NCI-H748 (cell line): ENCODE measurements around the gene KCTD5.
"Not testable (repeated sequence)": the region's sequence is repeated elsewhere in the genome, so short reads cannot be mapped to it uniquely, and the experiment has no call there.

Source experiments
- DNase-seq: peaks from one replicate; lab custom pipeline; 2025; ENCODE audit not compliant: unreplicated experiment; lab: John Stamatoyannopoulos, UW

The KCTD5 gene

GRCh38 chr16:2696601-2697250, 14.4 kb downstream of the KCTD5 start:
- DNase-seq = not testable (repeated sequence)

GRCh38 chr16:2697401-2697948, 15.2 kb downstream of the KCTD5 start:
- no peak for DNase-seq

- no peak for DNase-seq
These were observed 16.0 kb downstream of the KCTD5 start for GRCh38 chr16:2698103-2698870.

DNA sequence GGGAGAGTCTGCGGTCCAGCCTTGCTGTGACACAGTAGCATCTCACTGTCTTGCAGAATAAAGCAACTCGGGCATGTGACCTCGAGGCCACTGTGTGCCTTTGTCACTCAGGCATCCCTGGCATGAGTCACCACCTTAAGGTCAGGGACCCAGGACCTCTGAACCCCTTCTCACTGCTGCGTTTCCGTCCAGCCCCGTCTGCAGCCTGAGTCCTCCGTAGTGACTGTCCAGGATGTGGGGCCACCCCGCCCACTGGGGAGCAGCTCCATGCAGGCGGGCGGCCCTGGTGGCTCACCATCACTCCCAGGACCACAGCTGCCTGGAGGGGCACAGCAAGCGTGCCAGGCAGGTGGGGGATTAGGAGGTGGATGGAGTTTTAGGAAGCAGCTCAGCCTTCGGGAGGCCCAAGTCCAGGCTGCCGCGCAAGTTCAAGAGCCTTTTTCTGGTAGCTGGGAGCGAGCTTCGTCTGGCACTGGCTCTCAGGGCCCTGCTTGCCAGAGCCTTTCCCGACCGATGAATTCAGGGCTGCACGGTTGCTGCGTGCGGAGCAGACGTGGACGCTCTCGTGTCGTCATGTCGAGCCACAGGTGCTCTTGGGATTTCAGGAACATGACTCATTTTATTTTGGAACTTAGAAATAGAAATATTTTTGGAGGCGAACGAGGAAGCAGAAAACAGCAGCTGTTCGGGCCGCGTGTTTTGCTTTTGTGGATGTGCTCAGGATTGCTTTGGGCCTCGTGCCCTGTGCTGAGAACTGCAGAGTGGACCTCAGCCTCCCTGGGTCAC, 16.8 kb downstream of the KCTD5 start:
- DNase-seq = no peak

DNA sequence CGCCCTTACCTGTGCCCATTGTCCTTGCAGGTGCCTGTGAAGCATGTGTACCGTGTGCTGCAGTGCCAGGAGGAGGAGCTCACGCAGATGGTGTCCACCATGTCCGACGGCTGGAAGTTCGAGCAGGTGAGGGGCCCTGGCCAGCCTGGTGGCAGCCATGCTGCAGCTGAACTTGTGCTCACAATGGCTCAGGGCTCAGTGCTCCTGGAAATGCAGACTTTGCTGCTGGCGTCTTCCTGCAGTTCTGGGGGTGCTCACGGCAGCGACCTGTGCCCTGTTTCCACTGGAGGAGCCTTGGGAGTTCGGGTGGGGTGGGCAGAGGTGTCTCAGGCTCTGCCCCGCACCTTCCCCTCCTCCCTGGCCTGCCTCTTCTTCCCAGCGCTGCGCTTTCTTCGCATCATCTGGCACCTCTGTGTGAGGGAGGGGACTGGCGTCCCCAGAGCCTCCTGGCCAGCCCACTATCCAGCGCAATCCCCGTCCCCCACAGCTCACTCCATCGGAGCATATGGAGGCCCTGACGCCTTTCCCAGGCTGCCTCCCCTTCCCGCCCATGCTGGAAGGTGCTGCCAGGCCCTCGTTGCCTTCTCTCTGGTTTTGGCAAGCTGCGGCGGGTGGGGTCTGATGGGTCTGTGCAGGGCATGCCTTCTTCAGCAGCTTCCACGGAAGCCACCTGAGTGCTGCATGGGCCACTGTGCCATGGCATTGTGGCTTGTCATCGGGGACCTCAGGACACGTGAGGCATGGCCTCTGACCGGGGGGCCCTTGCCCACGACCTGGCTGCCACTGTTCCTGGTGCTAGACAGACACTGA, 17.7 kb downstream of the KCTD5 start:
- DNase-seq = no peak

DNA sequence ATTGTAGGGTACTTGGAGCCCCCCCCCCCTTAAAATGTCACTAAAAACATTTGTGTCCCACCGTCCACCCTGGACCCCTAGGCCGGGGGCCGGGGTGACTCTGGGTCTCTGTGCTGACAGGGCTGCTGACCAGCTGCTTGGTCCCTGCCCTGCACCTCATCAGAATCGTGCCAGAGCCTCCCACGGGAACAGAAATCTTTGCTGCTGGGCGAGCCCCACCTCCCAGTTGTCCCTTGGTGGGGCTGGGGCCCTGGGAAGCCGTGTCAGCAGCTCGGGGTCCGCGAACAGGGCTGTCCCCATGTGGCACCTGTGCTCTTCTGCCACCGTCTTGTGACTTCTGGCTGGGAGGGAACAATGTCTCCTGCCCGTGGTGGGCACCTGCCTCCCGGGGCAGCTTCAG, 18.5 kb downstream of the KCTD5 start:
- DNase-seq = no peak

DNA sequence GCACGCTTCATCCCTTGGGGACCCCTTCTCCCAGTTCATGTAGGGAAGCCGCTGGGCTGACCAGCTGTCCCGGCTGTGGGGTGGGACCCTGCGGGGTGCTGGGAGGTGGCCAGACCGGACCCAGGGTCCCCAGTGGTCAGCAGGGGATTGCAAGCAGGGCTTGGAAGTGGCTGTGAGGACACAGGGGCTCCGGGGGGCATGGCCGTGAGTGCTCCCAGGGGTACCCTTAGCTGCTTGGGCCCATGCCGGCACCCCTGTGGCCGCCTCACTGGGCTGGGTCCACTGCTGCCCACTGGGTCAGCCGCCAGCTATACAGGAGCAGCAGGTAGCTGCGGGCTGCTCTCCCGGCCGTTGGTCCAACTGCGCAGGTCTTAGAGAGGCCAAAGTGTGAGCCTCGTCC, 18.9 kb downstream of the KCTD5 start:
- no peak for DNase-seq

GRCh38 chr16:2701713-2702437, 19.6 kb downstream of the KCTD5 start:
- no peak for DNase-seq

GRCh38 chr16:2702438-2702825, 20.1 kb downstream of the KCTD5 start:
- no peak for DNase-seq

GRCh38 chr16:2702871-2703745, 20.8 kb downstream of the KCTD5 start:
- DNase-seq = no peak

GRCh38 chr16:2704166-2704982, 22.1 kb downstream of the KCTD5 start:
- DNase-seq = no peak

- no peak for DNase-seq
These were observed 22.6 kb downstream of the KCTD5 start for GRCh38 chr16:2704983-2705275.

GRCh38 chr16:2705351-2705750, 23.0 kb downstream of the KCTD5 start:
- DNase-seq = no peak

DNA sequence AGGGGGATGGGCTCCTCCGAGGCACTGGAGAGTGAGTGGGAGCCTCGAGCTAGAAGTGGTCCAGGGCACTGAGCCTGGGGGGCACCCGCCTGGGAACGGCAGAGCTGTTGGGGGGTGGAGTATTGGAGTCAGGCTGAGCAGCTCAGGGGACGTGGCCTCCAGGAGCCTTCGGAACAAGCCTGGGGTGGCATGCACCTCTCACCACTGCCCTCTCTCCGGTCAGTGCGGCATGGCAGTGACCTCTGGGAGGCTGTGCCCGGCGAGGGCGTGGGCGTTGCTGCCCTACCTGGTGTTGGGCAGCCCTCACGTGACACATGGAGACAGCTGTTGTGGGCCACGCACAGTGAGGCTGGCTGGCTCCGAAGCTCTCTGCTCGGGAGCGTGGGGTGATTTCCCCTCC, 23.8 kb downstream of the KCTD5 start:
- no peak for DNase-seq

DNA sequence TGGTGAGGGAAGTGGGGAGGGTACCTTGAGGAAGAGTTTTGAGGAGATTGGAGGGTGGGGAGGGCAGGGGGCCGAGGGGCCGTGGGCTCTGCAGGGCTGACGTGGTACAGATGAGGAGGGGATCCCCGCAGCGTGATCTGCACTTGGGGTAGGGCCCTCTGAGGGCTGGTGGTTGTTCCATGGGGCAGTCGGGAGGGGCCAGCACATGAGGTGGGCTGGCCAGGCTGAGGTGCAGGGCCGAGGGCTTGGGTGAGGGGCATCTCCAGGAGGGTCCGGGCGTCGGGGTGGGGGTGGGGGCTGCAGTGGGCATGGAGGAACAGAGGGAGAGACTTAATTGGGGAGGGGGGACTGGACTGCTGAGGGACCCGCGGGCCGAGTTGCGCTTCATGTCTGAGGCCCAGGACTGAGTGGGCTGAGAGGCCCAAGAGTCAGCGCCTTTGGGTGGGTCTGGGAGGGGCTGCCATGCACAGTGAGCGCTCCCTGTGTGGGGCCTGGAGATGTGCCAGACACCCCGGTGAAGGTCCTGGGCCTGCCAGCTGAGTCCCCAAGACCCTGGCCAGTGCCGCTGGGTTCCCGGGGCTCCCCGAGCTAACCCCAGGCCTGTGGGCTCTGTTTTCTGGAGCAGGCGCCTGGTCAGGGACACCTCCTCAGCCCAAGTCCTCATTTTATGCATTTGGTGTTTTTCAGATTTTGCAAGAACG, 24.4 kb downstream of the KCTD5 start:
- no peak for DNase-seq

DNA sequence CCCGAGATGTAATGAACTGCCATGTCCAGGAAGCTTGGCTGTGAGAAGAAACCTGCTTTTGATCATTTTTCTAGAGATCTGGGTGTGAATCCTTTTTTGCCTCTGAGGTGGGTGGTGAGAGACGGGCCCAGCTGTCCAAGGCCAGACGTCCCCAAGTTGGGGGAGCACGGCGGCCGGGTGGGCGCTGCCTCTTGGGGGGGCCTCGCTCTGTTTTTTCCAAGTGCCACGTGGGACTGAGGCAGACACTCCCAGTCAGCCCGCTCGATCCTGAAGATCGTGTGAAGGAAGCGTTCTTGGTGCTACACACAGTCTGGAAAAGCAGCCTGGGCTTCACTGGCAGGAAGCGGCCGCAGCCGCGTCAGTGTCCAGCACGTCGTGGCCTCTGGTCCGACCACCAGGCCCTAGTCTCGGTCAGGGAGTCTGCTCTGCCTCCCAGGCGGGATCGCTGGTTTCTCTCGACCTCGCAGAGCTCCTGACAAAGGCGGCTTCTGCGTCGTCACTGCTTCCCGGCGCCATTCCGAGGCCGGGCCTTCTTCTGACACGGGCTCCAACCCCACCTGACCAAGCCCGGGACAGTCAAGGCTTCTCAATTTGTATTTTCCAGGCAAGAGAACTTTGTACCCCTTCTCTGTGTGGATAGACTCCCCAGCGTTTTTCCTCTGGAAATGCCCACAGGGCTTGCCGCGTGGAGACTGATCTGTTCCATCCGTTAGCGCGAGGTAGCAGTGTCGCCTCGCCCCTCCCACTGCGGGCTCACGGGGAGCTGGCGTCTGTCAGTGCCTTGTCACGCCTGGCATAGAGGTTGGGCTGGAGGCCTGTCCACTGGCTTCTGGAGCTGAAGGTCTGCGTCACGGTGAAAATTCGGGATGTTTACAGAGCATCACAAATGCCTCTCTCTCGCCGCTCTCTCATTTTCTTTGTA, 25.3 kb downstream of the KCTD5 start:
- DNase-seq = no peak

GRCh38 chr16:2708290-2708639, 25.9 kb downstream of the KCTD5 start:
- no peak for DNase-seq
